DMS53 treated with DMSO at 0.1 percent for 48 hours (cell line): ENCODE results near the gene SF3B2.
A peak's percentile ranks its signal among the peaks of the same experiment; 100 is the strongest.
"Not testable (repeated sequence)": the region's sequence is repeated elsewhere in the genome, so short reads cannot be mapped to it uniquely, and the experiment has no call there.

ENCODE experiments used
- DNase-seq: peaks from one replicate; lab custom pipeline; 2025; ENCODE audit not compliant: unreplicated experiment; lab: John Stamatoyannopoulos, UW

SF3B2 gene

GRCh38 chr11:66104057-66104638 lies 52.0 kb downstream of the SF3B2 start:
- no peak for DNase-seq

GRCh38 chr11:66106786-66107599 lies 54.8 kb downstream of the SF3B2 start:
- DNase-seq = peak; percentile 68

GRCh38 chr11:66107600-66108510 lies 55.7 kb downstream of the SF3B2 start:
- no peak for DNase-seq

GRCh38 chr11:66109294-66109693 lies 57.1 kb downstream of the SF3B2 start:
- no peak for DNase-seq

- DNase-seq = no peak
These were observed 59.0 kb downstream of the SF3B2 start for GRCh38 chr11:66111158-66111557.

GRCh38 chr11:66112041-66112491 lies 59.9 kb downstream of the SF3B2 start:
- no peak for DNase-seq

- DNase-seq = peak; percentile 63
These were observed 60.7 kb downstream of the SF3B2 start for GRCh38 chr11:66112601-66113499.

GRCh38 chr11:66114957-66115356 lies 62.8 kb downstream of the SF3B2 start:
- DNase-seq = not testable (repeated sequence)

GRCh38 chr11:66115638-66116301 lies 63.6 kb downstream of the SF3B2 start:
- no peak for DNase-seq

GRCh38 chr11:66116576-66117361 lies 64.6 kb downstream of the SF3B2 start:
- DNase-seq = no peak

GRCh38 chr11:66118847-66119246 lies 66.7 kb downstream of the SF3B2 start:
- no peak for DNase-seq
